Mesenchymal stem cell (in vitro differentiated cells and primary cell): ENCODE data around the gene AMMECR1.

Source experiments
- DNase-seq: peaks from one replicate; pipeline ENCODE4 v3.0.0-alpha.2; 2013
- H2AFZ ChIP-seq: one replicate; pipeline ENCODE4 v1.6.1; 2013; ENCODE audit warnings: low read depth, mild to moderate bottlenecking, control low read depth, inconsistent platforms, low read length, moderate library complexity
- H2AK5ac ChIP-seq: 2 replicates; pipeline ENCODE4 v1.6.1; 2013; ENCODE audit warnings: low read length, moderate library complexity, mild to moderate bottlenecking, inconsistent platforms; ENCODE audit not compliant: severe bottlenecking
- H2BK120ac ChIP-seq: one replicate; pipeline ENCODE4 v1.6.1; 2013; ENCODE audit warnings: low read depth, mild to moderate bottlenecking, inconsistent platforms, low read length, moderate library complexity
- H2BK12ac ChIP-seq, 2 experiments: one replicate each; pipeline ENCODE4 v1.6.1; 2013; ENCODE audit warnings: inconsistent platforms in 2 of 2, low read length in 2 of 2, mild to moderate bottlenecking in 2 of 2, moderate library complexity in 2 of 2, control low read depth in 1 of 2
- H2BK15ac ChIP-seq: one replicate; pipeline ENCODE4 v1.6.1; 2013; ENCODE audit warnings: mild to moderate bottlenecking, low read depth, inconsistent platforms; ENCODE audit not compliant: poor library complexity, severe bottlenecking
- H2BK5ac ChIP-seq: 2 replicates; pipeline ENCODE4 v1.6.1; 2013; ENCODE audit warnings: low read depth, mild to moderate bottlenecking, low read length, control low read depth, inconsistent platforms; ENCODE audit not compliant: poor library complexity, severe bottlenecking
- H3K14ac ChIP-seq, 2 experiments: one replicate each; pipeline ENCODE4 v1.6.1; 2013; ENCODE audit warnings: inconsistent platforms in 2 of 2, low read length in 2 of 2, control low read depth in 1 of 2, mild to moderate bottlenecking in 1 of 2, moderate library complexity in 1 of 2
- H3K18ac ChIP-seq, 2 experiments: one replicate each; pipeline ENCODE4 v1.6.1; 2013; ENCODE audit warnings: inconsistent platforms in 2 of 2, low read length in 2 of 2, control low read depth in 1 of 2, low read depth in 1 of 2, mild to moderate bottlenecking in 1 of 2
- H3K23ac ChIP-seq, 2 experiments: one replicate each; pipeline ENCODE4 v1.6.1; 2013; ENCODE audit warnings: inconsistent platforms in 2 of 2, low read length in 2 of 2, mild to moderate bottlenecking in 2 of 2, moderate library complexity in 2 of 2, control low read depth in 1 of 2
- H3K27ac ChIP-seq: 2 replicates; pipeline ENCODE4 v1.5.1; 2013; ENCODE audit warnings: mild to moderate bottlenecking, moderate library complexity, low read length, control low read depth, inconsistent platforms; ENCODE audit not compliant: poor library complexity, severe bottlenecking
- H3K27me3 ChIP-seq, 2 experiments: 2 replicates each; pipeline versions ENCODE4 v1.6.1 to v1.7.0; 2013; ENCODE audit warnings: low read length in 2 of 2, mild to moderate bottlenecking in 2 of 2, moderate library complexity in 2 of 2, control low read depth in 1 of 2, inconsistent platforms in 1 of 2; ENCODE audit not compliant: control insufficient read depth in 1 of 2, insufficient read depth in 1 of 2
- H3K36me3 ChIP-seq, 2 experiments: 2 replicates each; pipeline versions ENCODE4 v1.6.1 to v1.7.0; 2013; ENCODE audit warnings: low read length in 2 of 2, control low read depth in 1 of 2, inconsistent platforms in 1 of 2, low read depth in 1 of 2, mild to moderate bottlenecking in 1 of 2; ENCODE audit not compliant: insufficient read depth in 2 of 2, control insufficient read depth in 1 of 2
- H3K4ac ChIP-seq, 2 experiments: one replicate each; pipeline ENCODE4 v1.6.1; 2013; ENCODE audit warnings: inconsistent platforms in 2 of 2, low read length in 2 of 2, mild to moderate bottlenecking in 2 of 2, moderate library complexity in 2 of 2, control low read depth in 1 of 2, low read depth in 1 of 2
- H3K4me1 ChIP-seq: 2 replicates; pipeline ENCODE4 v1.6.1; 2013; ENCODE audit warnings: low read depth, low read length, control low read depth; ENCODE audit not compliant: control insufficient read depth, insufficient read depth
- H3K4me2 ChIP-seq: 2 replicates; pipeline ENCODE4 v1.6.1; 2013; ENCODE audit warnings: low read length, mild to moderate bottlenecking, inconsistent platforms; ENCODE audit not compliant: poor library complexity, severe bottlenecking
- H3K4me3 ChIP-seq, 2 experiments: 2 replicates each; pipeline versions ENCODE4 v1.5.1 to v1.7.0; 2013; ENCODE audit warnings: low read length in 2 of 2, mild to moderate bottlenecking in 2 of 2, control low read depth in 1 of 2, low read depth in 1 of 2; ENCODE audit not compliant: insufficient read depth in 1 of 2
- H3K79me1 ChIP-seq: replicated peaks from 2 replicates; pipeline ENCODE4 v1.6.1; 2013; ENCODE audit warnings: mild to moderate bottlenecking, control low read depth, low read length, inconsistent platforms; ENCODE audit not compliant: poor library complexity, severe bottlenecking
- H3K9ac ChIP-seq: 2 replicates; pipeline ENCODE4 v1.7.0; 2013; ENCODE audit warnings: mild to moderate bottlenecking, low read length, moderate library complexity
- H3K9me3 ChIP-seq: 2 replicates; pipeline ENCODE4 v1.7.0; 2013; ENCODE audit warnings: mild to moderate bottlenecking, low read length; ENCODE audit not compliant: control insufficient read depth
- H4K8ac ChIP-seq: one replicate; pipeline ENCODE4 v1.6.1; 2013; ENCODE audit warnings: inconsistent platforms, mild to moderate bottlenecking, low read length, moderate library complexity
- H4K91ac ChIP-seq: one replicate; pipeline ENCODE4 v1.6.1; 2013; ENCODE audit warnings: mild to moderate bottlenecking, low read length, inconsistent platforms
- WGBS: methylation state at CpG from one replicate; pipeline ENCODE4 v1.1.7; 2013; ENCODE audit warnings: mixed read lengths; 5-methylcytosine and 5-hydroxymethylcytosine counted together

AMMECR1 gene

GRCh38 chrX:110311437-110312230 is 6.3 kb downstream of the AMMECR1 start:
- Histone ChIP-seq H3K4ac (no peak overlapping the region), H3K79me1 (no peaks in the 10 kb centered on the region), H3K9me3 (no peaks in the 10 kb centered on the region), H3K9ac (no peak overlapping the region), H3K14ac (no peak overlapping the region), H3K36me3 (no peaks in the 10 kb centered on the region), H2AFZ (no peak overlapping the region), H2BK120ac (no peak overlapping the region), H3K4me2 (no peak overlapping the region), H2BK15ac (no peak overlapping the region), H3K23ac (no peak overlapping the region), H3K27ac (no peak overlapping the region), H2AK5ac (no peak overlapping the region), H3K27me3 (peaks cover 0 to 4% of the 10 kb centered on the region in 2 experiments), H2BK12ac (no peak overlapping the region), H4K8ac (no peak overlapping the region), H2BK5ac (no peak overlapping the region), H3K4me1 (no peaks in the 10 kb centered on the region), H4K91ac (no peak overlapping the region), H3K4me3 (no peak overlapping the region), H3K18ac (no peak overlapping the region)
- no CpG with 5 or more reads among the region's 1 CpG for WGBS
- DNase-seq: no peak

- no peak overlapping the region for H3K4me3 ChIP-seq
- H2BK15ac ChIP-seq: no peak overlapping the region
- no peak overlapping the region for H2AFZ ChIP-seq
- no peaks in the 10 kb centered on the region for H3K79me1 ChIP-seq
- H2AK5ac ChIP-seq: no peak overlapping the region
- no peak overlapping the region for H2BK5ac ChIP-seq
- no peaks in the 10 kb centered on the region for H3K36me3 ChIP-seq
- no peak overlapping the region for H3K4me2 ChIP-seq
- H3K27me3 ChIP-seq: peaks cover 0 to 4% of the 10 kb centered on the region in 2 experiments
- no peaks in the 10 kb centered on the region for H3K9me3 ChIP-seq
- no peak overlapping the region for H2BK12ac ChIP-seq
- no peak overlapping the region for H4K91ac ChIP-seq
- H4K8ac ChIP-seq: no peak overlapping the region
- no peak overlapping the region for H3K4ac ChIP-seq
- no CpG with 5 or more reads among the region's 1 CpG for WGBS
- H3K9ac ChIP-seq: no peak overlapping the region
- no peak overlapping the region for H3K14ac ChIP-seq
- H3K4me1 ChIP-seq: no peaks in the 10 kb centered on the region
- H3K23ac ChIP-seq: no peak overlapping the region
- no peak overlapping the region for H3K27ac ChIP-seq
- H2BK120ac ChIP-seq: no peak overlapping the region
- peak; percentile 54 for DNase-seq
- no peak overlapping the region for H3K18ac ChIP-seq
Measured at GRCh38 chrX:110310896-110311295, 7.0 kb downstream of the AMMECR1 start.

- H3K14ac ChIP-seq: no peak overlapping the region
- no peak overlapping the region for H2BK5ac ChIP-seq
- H3K4me3 ChIP-seq: no peak overlapping the region
- no peaks in the 10 kb centered on the region for H3K9me3 ChIP-seq
- H3K23ac ChIP-seq: no peak overlapping the region
- H2BK15ac ChIP-seq: no peak overlapping the region
- H3K36me3 ChIP-seq: no peaks in the 10 kb centered on the region
- no peak overlapping the region for H2BK120ac ChIP-seq
- no peaks in the 10 kb centered on the region for H3K79me1 ChIP-seq
- DNase-seq: no peak
- no peaks in the 10 kb centered on the region for H3K4me1 ChIP-seq
- no peak overlapping the region for H3K4me2 ChIP-seq
- H4K8ac ChIP-seq: no peak overlapping the region
- H2BK12ac ChIP-seq: no peak overlapping the region
- no peak overlapping the region for H3K27ac ChIP-seq
- no peak overlapping the region for H3K9ac ChIP-seq
- H3K18ac ChIP-seq: no peak overlapping the region
- no peak overlapping the region for H2AFZ ChIP-seq
- H3K27me3 ChIP-seq: peaks cover 0 to 4% of the 10 kb centered on the region in 2 experiments
- WGBS: no CpG with 5 or more reads among the region's 1 CpG
- no peak overlapping the region for H2AK5ac ChIP-seq
- no peak overlapping the region for H3K4ac ChIP-seq
- H4K91ac ChIP-seq: no peak overlapping the region
Measured at GRCh38 chrX:110310000-110310790, 7.7 kb downstream of the AMMECR1 start.

- WGBS: no CpG with 5 or more reads among the region's 2 CpGs
Measured at GRCh38 chrX:110308220-110308619, 9.7 kb downstream of the AMMECR1 start.

More at GRCh38 chrX:110308220-110308619, 9.7 kb downstream of the AMMECR1 start:
- Histone ChIP-seq H2BK5ac (no peak overlapping the region), H3K4ac (no peak overlapping the region), H2AFZ (no peak overlapping the region), H3K9ac (no peak overlapping the region), H4K91ac (no peak overlapping the region), H4K8ac (no peak overlapping the region), H2BK12ac (no peak overlapping the region), H3K18ac (no peak overlapping the region), H3K27me3 (peaks cover 0 to under 1% of the 10 kb centered on the region in 2 experiments), H3K23ac (no peak overlapping the region), H2BK120ac (no peak overlapping the region), H3K14ac (no peak overlapping the region), H3K9me3 (no peaks in the 10 kb centered on the region), H3K36me3 (no peaks in the 10 kb centered on the region), H3K4me1 (no peaks in the 10 kb centered on the region), H3K4me2 (no peak overlapping the region), H3K4me3 (no peak overlapping the region), H3K27ac (no peak overlapping the region), H2BK15ac (no peak overlapping the region), H2AK5ac (no peak overlapping the region), H3K79me1 (no peaks in the 10 kb centered on the region)
- no peak for DNase-seq
